ENCODE results near the gene MBNL1.

DNA sequence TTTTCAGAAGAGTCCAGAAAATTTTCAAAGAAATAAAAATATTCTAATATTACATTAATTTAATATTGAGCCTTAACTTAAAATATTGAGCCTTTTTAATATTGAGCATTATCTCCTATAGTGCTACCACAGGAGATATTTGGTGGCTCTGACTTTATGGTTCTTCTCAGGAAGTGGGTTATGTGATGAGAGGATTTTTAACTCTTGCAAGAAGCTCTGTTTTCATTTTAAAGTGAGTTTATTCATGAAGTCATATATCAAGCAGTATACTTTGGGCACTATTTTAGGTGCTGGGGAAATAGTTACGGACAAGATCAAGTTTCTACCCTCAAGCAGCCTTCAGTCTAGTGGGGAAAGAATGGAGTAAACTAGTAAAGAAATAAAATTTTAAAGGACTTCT lies 13.4 kb upstream of the MBNL1 start:
- TF ChIP-seq POLR2A (IDR thresholded peaks at IDR 0.05) = no peak
- TF ChIP-seq, protein P1, sequence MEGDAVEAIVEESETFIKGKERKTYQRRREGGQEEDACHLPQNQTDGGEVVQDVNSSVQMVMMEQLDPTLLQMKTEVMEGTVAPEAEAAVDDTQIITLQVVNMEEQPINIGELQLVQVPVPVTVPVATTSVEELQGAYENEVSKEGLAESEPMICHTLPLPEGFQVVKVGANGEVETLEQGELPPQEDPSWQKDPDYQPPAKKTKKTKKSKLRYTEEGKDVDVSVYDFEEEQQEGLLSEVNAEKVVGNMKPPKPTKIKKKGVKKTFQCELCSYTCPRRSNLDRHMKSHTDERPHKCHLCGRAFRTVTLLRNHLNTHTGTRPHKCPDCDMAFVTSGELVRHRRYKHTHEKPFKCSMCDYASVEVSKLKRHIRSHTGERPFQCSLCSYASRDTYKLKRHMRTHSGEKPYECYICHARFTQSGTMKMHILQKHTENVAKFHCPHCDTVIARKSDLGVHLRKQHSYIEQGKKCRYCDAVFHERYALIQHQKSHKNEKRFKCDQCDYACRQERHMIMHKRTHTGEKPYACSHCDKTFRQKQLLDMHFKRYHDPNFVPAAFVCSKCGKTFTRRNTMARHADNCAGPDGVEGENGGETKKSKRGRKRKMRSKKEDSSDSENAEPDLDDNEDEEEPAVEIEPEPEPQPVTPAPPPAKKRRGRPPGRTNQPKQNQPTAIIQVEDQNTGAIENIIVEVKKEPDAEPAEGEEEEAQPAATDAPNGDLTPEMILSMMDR (IDR thresholded peaks at IDR 0.05) = no peak
